GM12801 (cell line): ENCODE data around the gene DSCAM.

Experiments
- CTCF ChIP-seq: IDR thresholded peaks from one replicate; pipeline ENCODE4 v1.5.1; 2011; ENCODE audit warnings: control low read depth; ENCODE audit not compliant: insufficient read length; ENCODE audit errors: extremely low read depth

The DSCAM gene

GRCh38 chr21:40723317-40723716, 123.6 kb downstream of the DSCAM start:
- TF ChIP-seq CTCF, result no peak

GRCh38 chr21:40719615-40720014, 127.3 kb downstream of the DSCAM start:
- no peak for TF ChIP-seq CTCF

- no peak for TF ChIP-seq CTCF
Observed at GRCh38 chr21:40717028-40717427, 129.9 kb downstream of the DSCAM start.

- TF ChIP-seq CTCF, result no peak
Observed at GRCh38 chr21:40714536-40714935, 132.4 kb downstream of the DSCAM start.

- no peak for TF ChIP-seq CTCF
Observed at GRCh38 chr21:40707656-40708244, 139.2 kb downstream of the DSCAM start.

GRCh38 chr21:40706806-40707655, 139.9 kb downstream of the DSCAM start:
- TF ChIP-seq CTCF, result no peak

GRCh38 chr21:40706176-40706575, 140.8 kb downstream of the DSCAM start:
- no peak for TF ChIP-seq CTCF
